Measurements from ENCODE around the gene ATG7. TPM values are rescaled to one million over a fixed set of nuclear protein-coding genes. Genes with fewer than 3 reads are reported as not detected.

The ATG7 gene
- total RNA-seq, 1 donor from 2014 or later, result 42.5 TPM

DNA sequence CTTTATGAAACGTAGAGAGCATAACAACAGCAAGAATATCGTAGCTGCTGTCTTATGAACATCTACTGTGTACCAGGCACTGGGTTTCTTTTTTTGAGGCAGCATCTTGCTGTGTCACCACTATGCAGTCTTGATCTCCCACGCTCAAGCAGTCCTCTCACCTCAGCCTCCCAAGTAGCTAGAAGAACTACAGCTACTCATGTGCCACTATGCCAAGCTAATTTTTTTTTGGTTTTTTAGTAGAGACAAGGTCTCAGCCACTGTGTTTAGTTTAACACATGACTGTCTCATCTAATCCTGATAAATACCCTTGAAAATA, 241.6 kb downstream of the ATG7 start:
- Mint-ChIP-seq H3K27ac (ENCODE audit: unreplicated experiment) (peak overlapping the region; percentile 92), H3K27me3 (ENCODE audit: unreplicated experiment) (no peaks in the 10 kb centered on the region), H3K4me3 (ENCODE audit: unreplicated experiment) (no peak overlapping the region), H3K36me3 (ENCODE audit: unreplicated experiment) (no peaks in the 10 kb centered on the region), H3K9me3 (ENCODE audit: unreplicated experiment) (no peaks in the 10 kb centered on the region), H3K4me1 (ENCODE audit: unreplicated experiment) (peaks cover 64% of the 10 kb centered on the region)
- DNase-seq (ENCODE audit: extremely low spot score, unreplicated experiment), result no peak
- TF ChIP-seq CTCF (IDR thresholded peaks at IDR 0.05), result no peak

- Mint-ChIP-seq H3K4me3 (ENCODE audit: unreplicated experiment) (peak overlapping the region; percentile 31), H3K36me3 (ENCODE audit: unreplicated experiment) (no peaks in the 10 kb centered on the region), H3K27me3 (ENCODE audit: unreplicated experiment) (no peaks in the 10 kb centered on the region), H3K27ac (ENCODE audit: unreplicated experiment) (peak overlapping the region; percentile 92), H3K9me3 (ENCODE audit: unreplicated experiment) (no peaks in the 10 kb centered on the region), H3K4me1 (ENCODE audit: unreplicated experiment) (peaks cover 64% of the 10 kb centered on the region)
- no peak for TF ChIP-seq CTCF (IDR thresholded peaks at IDR 0.05)
- no peak for DNase-seq (ENCODE audit: extremely low spot score, unreplicated experiment)
These were observed 242.1 kb downstream of the ATG7 start for GRCh38 chr3:11514191-11514821.

- Mint-ChIP-seq H3K27me3 (ENCODE audit: unreplicated experiment) (no peaks in the 10 kb centered on the region), H3K27ac (ENCODE audit: unreplicated experiment) (peak overlapping the region; percentile 33), H3K4me3 (ENCODE audit: unreplicated experiment) (no peak overlapping the region), H3K4me1 (ENCODE audit: unreplicated experiment) (peaks cover 57% of the 10 kb centered on the region), H3K36me3 (ENCODE audit: unreplicated experiment) (no peaks in the 10 kb centered on the region), H3K9me3 (ENCODE audit: unreplicated experiment) (no peaks in the 10 kb centered on the region)
- DNase-seq (ENCODE audit: extremely low spot score, unreplicated experiment), result no peak
- TF ChIP-seq CTCF (IDR thresholded peaks at IDR 0.05), result no peak
These were observed 245.4 kb downstream of the ATG7 start for GRCh38 chr3:11517601-11518000.

DNA sequence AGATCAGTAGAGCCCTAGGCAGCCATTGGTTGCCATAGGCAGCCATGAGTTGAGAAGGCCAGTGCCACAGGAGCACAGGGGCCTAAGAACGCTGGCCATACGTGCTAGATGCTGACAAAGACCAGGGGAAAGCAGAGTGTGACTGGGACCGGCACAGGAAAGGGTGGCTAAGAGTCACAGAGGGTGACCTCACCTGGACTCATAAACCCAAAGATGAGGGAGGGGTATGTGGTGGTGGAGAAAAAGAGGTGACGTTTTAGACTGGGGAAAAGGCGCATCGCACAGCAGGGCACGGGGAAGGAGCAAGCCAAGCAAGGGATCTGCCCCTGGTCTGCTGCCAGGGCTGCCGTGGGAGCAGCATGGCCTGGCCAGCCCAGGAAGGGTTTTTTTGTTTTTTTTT, 249.0 kb downstream of the ATG7 start:
- no peak overlapping the region for H3K4me3 Mint-ChIP-seq (ENCODE audit: unreplicated experiment)
- no peaks in the 10 kb centered on the region for H3K36me3 Mint-ChIP-seq (ENCODE audit: unreplicated experiment)
- DNase-seq (ENCODE audit: extremely low spot score, unreplicated experiment), result no peak
- no peaks in the 10 kb centered on the region for H3K27me3 Mint-ChIP-seq (ENCODE audit: unreplicated experiment)
- H3K9me3 Mint-ChIP-seq (ENCODE audit: unreplicated experiment), result no peaks in the 10 kb centered on the region
- H3K4me1 Mint-ChIP-seq (ENCODE audit: unreplicated experiment), result peaks cover 56% of the 10 kb centered on the region
- H3K27ac Mint-ChIP-seq (ENCODE audit: unreplicated experiment), result no peak overlapping the region
- no peak for TF ChIP-seq CTCF (IDR thresholded peaks at IDR 0.05)

DNA sequence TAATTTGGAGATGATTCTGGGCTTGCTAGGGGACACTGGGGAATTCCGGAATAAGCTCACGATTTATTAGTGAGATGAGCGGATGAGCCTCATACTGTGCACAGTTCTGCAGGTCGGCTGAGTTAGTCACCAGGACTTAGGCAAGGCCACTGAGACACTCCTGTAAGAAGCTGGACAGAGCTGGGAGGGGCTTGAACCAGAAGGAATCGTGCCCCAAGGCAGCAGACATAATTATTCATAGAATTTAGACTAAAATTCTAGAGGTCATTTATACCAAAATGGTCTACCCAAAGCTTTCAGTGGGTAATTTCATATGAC, 250.2 kb downstream of the ATG7 start:
- peaks cover 1% of the 10 kb centered on the region for H3K36me3 Mint-ChIP-seq (ENCODE audit: unreplicated experiment)
- no peaks in the 10 kb centered on the region for H3K27me3 Mint-ChIP-seq (ENCODE audit: unreplicated experiment)
- H3K9me3 Mint-ChIP-seq (ENCODE audit: unreplicated experiment), result no peaks in the 10 kb centered on the region
- no peak overlapping the region for H3K4me3 Mint-ChIP-seq (ENCODE audit: unreplicated experiment)
- no peak for TF ChIP-seq CTCF (IDR thresholded peaks at IDR 0.05)
- H3K4me1 Mint-ChIP-seq (ENCODE audit: unreplicated experiment), result peaks cover 51% of the 10 kb centered on the region
- DNase-seq (ENCODE audit: extremely low spot score, unreplicated experiment), result no peak
- peak overlapping the region; percentile 64 for H3K27ac Mint-ChIP-seq (ENCODE audit: unreplicated experiment)

Data from osteocyte (in vitro differentiated cells).